HG02943 (cell line): Measurements from ENCODE around the gene CYP20A1.
A peak's percentile ranks its signal among the peaks of the same experiment; 100 is the strongest.
"Not testable (repeated sequence)": the region's sequence is repeated elsewhere in the genome, so short reads cannot be mapped to it uniquely, and the experiment has no call there.

Experiments used
- ATAC-seq: cut with Tn5 transposase; IDR thresholded peaks from one replicate; pipeline ENCODE4 v1.9.1; 2021; ENCODE audit warnings: mild to moderate bottlenecking, low read depth, moderate library complexity; ENCODE audit not compliant: unreplicated experiment

Gene CYP20A1

DNA sequence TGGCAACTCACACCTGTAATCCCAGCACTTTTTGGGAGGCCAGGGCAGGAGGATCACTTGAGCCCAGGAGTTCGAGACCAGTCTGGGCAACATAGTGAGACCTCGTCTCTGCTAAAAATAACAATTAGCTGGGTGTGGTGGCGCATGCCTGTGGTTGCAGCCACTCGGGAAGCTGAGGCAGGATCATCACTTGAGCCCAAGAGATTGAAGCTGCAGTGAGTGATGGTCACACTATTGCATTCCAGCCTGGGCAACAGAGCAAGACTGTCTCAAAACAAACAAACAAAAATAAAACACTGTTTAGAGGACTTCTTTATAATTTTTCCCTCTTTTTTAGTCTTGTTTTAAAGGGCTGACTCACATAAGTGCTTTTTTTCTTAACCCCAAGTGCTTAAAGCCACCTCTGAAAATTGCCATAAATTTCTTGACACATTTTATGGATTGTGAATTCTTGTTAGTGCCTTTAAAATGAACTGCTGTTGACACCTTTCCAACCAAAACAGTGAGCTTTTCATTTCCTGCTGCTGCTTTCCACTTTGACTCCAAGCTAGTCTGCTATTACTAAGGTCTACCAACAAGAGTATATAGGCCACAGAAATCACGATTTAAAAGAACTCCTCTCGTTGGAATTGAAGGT, 41.7 kb downstream of the CYP20A1 start:
- no peak for ATAC-seq

DNA sequence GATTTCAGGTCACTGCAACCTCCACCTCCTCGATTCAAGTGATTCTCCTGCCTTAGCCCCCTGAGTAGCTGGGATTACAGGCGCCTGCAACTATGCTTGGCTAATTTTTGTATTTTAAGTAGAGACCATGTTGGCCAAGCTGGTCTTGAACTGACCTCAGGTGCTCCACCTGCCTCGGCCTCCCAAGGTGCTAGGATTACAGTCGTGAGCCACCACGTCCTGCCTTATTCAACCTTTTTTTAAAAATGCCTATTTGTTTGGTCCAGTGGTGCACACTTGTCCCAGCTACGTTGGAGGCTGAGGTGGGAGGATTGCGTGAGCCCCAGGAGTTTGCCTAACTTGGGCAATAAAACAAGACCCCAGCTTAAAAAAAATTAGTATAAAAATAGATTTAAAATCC, 43.3 kb downstream of the CYP20A1 start:
- ATAC-seq = no peak

DNA sequence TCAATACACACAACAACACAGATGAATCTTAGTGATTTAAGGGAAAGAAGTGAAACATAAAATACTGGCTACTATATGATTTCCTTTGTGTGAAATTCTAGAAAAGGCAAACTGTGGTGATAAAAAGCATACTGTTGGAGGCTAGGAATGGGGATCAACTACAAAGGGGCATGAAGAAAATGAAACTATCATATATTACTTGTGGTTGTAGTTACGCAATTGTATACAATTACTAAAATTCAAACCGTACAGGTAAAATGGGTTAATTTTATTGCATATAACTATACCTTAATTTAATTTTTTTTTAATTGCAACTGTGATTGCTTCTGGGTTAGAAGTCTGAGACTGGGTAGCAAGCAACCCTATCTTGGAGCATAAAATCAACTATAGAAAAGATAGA, 47.7 kb downstream of the CYP20A1 start:
- ATAC-seq = no peak

DNA sequence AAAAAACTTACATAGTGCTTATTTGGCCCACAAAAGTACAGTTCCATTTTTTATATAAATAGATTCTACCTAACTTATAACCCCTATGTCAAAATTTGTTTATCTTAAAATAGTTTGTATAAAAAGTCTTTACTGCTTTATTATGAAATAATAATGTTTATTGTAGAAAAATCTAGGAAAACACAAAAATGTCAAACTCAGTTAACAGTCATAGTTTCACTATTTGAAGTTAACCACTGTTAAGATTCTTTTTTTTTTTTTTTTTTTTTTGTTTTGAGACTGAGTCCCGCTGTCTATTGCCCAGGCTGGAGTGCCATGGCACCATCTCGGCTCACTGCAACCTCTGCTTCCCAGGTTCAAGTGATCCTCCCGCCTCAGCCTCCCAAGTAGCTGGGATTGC, 62.8 kb downstream of the CYP20A1 start:
- ATAC-seq = no peak

DNA sequence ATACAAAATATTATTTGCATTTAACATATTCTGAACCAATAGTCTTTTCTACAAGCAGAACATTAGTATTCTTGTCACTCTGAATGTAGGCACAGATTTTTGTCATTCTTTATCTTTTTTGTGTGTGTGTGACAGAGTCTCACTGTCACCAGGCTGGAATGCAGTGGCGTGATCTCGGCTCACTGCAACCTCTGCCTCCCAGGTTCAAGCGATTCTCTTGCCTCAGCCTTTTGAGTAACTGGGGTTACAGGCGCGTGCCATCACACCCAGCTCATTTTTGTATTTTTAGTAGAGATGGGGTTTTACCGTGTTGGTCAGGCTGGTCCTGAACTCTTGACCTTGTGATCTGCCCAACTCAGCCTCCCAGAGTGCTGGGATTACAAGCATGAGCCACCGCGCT, 63.8 kb downstream of the CYP20A1 start:
- ATAC-seq = not testable (repeated sequence)

DNA sequence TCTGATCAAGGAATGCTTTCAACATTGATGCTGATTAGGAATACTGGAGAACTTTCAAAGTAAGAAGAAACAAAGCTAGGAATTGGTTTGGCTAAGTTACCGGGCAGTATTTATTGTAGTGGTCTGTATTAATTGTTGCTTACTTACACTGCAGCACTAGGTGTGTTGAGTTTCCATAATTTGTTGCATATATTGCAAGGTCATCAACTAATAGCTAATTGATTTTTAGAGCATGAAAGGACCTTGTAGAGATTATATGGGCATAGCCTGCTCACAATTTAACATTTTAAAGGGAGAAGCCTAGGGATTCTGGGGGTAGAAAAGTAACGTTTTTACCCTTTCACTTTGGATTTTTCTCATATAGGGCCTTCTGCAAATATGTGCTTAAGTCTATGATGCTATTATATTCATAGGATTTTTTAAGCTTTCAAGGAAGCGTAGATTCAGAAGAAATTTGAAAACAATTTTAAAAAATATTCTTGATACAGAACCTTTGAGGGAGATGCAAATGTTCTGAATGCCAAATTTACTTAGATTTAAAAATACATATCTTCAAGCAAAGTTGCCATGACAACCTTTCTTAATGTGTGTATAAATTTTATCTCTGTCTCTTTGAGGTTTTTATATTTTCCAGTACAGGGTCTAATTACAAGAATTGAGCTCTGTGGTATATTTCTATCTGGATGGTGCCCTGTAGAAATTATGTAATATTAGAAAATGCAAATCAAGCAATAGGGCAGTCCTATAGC, 72.0 kb downstream of the CYP20A1 start:
- ATAC-seq = no peak

DNA sequence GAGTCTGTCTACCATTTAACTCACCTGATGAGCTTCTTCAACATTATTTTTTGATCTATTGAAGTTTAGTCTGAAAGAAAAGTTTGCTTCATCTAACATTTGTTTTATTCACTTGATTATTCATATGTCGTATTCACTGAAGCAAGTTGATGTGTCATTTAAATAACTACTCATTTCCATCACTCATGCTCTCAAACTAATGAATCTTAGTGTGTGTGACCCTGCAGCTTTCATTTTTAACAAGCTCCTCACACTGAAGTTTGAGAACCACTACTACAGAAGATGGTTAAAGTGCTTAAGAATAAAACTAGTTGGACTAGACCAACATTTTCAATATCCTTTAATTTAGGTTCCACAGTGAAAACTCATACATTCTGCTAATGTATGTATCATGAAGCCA, 87.5 kb downstream of the CYP20A1 start:
- ATAC-seq = no peak

DNA sequence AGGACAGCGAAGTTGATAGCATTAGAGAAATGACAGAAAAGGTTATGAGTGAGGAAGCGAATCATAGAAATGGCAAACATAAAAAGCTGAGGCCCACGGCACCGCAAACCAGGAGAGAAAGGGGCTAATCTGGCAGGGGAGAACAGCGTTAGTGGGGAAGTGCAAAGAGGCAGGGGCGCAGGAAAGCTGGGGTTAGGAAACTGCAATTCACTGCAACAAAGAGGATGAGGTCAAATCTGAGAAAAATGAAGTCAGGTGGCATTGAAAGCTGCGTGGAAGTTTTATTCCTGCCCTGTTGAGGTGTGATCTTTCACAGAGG, 88.7 kb downstream of the CYP20A1 start:
- peak; percentile 9 for ATAC-seq

DNA sequence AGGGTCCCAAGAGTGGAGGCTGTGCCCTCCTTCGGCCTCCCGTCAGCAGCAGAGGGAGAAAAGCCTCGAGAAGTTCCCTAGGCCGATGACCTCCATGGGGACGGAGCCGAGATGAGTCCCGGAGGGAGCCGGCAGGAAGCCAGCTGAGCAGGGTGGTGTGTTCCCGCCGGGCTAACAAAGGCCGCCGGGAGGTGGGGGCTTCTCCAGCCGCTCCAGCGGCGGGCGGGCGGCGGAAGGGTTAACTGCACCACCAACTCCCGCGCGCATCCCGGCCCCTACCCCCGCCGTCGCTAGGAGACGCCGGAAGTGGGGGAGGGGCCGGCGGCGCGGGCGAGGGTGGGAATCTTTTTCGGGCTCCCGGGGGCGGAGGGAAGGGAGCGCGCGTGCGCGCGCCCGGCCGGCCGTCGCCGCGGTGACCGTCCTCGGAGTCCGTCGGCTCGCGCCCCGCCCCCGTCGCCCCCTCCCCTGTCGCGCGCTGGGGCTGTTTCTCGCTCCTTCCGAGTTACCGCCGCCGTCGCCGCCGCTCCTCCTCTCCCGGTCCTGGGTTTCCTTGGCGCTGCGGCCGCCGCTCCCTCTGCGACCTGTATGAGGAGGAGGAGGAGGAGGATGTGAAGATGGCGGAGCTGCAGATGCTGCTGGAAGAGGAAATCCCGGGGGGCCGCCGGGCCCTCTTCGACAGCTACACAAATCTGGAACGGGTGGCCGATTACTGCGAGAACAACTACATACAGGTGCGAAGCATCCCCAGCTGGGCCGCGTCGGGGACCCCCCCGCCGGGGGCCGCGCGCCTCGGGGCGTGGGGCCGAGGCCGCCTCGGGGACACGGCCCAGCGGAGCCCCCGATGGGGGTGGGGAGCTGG, 89.3 kb downstream of the CYP20A1 start, which contains the start of gene ABI2:
TSS of gene ABI2 (plus strand) at position 494 of the 859 bp plus-strand sequence. CDS start at position 615, 121 bp downstream.
- peak; percentile 61 for ATAC-seq

DNA sequence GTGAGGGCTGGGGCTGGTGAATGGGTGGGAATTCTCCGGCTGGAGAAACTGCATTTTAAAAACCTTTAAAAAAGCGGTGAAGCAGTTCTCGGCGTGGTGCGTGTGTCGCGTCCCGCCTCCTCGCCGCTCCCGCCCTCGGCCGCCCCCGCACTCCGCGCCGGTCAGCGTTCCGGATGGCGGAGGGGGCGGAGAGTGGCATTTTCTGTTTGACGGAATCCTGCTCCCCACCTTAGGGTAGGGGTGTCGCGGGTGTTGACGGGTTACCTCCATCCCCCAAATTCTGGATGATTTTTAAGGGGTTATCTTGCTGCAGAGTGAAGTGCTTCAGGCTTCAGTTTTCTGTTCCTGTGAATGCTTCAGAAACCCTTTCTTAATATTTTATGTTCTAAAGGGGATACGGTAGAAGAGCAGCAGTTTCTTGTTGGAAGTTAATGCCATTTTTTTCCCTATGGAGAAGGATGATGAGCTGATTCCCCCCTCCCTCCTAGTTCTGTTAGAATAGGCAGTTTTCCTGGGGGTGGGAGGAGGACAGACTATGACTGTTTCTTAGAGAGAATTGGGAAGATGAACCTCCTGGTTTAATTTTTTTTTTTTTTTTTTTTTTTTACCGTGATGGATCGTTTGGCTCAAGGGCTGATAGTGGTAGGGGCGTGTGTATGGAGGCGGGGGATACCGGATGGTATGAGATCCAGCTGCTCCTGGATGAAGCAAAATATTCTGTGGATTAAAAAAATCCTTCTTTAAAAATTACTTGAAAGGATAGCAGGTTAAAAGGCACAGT, 90.1 kb downstream of the CYP20A1 start:
- peak; percentile 48 for ATAC-seq

DNA sequence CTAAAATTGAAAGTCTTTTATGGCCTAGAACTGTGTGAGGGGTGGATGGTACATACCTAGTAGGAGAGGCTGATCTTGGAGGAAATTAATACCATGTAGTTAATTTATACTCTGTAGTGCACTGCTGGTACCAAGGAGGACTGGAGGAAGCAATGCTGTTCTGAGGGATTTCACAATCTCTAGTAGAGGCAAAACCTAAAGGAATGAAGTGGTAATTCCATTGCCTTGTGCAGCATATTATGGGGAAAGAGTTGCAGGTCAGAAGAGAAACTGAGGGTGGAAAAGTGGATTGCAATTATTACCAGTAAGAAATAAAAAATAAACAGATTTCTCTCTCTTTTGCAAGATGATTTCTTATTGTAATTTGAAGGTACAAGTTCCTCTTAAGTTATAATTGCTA, 91.6 kb downstream of the CYP20A1 start:
- no peak for ATAC-seq

DNA sequence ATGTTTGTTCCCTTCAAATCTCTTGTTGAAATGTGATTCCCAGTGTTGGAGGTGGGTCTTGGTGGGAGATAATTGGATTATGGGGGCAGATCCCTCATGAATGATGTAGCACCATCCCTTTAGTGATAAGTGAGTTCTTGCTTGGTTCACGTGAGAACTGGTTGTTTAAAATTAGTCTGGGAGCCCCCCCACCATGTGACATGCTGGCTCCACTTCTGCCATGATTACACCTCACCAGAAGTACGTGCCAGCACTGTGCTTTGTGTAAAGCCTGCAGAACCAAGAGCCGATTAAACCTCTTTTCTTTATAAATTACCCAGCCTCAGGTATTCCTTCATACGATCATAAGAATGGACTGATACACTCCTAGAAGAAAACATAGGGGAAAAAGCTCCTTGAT, 99.5 kb downstream of the CYP20A1 start:
- ATAC-seq = no peak

DNA sequence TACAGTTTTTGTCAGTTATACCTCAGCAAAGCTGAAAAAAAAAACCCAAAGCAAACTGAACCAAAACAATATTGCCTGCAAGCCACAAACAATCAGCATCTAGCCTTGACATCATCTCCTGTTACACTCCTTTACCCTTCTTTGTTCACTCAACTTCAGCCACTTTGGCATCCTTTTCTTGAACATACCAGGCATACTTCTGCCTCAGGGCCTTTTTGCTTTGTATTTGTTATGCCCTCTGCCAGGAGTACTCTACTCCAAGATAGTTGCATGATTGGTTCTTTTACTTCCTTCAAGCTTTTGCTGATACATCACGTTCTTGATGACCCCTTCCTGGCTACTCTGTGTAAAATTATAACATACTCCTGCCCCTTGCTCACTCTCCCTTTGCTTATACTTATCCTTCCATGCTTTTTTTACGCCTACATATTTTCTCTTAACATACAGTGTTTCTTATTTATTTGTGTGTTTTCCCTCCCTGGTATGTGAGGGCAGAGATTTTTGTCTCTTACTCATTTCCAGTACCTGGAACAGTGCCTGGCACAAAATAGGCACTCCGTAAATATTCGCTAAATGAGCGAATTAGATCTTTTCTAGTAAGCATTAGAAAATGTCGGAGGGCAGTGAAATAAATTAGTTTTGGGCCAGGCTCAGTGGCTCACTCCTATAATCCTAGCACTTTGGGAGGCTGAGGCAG, 102.1 kb downstream of the CYP20A1 start:
- ATAC-seq = no peak

DNA sequence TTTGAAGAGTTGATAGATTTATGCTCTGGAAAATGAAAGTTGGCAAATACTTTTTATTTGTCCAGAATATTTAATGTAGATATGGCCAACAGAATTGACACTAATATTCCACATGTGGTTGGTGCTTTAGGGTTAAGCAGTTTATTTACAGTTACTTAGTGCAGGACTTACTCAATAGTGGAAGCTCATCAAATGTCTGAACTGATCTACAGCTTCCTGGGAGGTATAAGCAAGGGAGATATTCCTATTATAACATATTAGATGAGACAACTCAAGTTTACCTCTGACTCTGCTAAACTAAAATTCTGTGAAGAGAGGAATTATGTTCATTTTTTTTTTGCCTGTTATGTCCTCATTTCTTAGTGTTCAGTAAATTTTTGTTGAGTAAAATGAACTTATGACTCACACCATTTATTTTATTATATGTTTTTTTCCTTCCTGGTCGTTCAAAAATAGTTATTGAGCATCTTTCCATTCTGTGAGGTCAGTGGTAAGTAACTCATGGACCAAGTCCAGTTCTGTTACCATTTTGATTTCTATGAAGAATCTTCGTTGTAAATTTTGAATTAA, 103.0 kb downstream of the CYP20A1 start:
- ATAC-seq = no peak

DNA sequence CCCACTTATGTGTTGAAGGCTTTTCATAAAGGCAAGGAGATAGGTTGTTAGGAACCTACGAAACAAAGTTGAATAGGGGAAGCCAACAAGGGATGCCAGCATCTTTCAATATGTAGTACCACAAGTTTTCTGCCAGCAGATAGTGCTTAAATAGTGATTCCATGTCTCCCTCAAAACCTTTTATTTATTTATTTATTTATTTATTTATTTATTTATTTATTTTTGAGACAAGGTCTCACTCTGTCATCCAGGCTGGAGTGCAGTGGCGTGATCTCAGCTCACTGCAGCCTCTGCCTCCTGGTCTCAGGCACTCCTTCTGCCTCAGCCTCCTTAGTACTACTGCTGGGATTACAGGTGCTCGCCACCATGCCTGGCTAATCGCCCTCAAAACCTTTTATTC, 103.6 kb downstream of the CYP20A1 start:
- ATAC-seq = not testable (repeated sequence)

DNA sequence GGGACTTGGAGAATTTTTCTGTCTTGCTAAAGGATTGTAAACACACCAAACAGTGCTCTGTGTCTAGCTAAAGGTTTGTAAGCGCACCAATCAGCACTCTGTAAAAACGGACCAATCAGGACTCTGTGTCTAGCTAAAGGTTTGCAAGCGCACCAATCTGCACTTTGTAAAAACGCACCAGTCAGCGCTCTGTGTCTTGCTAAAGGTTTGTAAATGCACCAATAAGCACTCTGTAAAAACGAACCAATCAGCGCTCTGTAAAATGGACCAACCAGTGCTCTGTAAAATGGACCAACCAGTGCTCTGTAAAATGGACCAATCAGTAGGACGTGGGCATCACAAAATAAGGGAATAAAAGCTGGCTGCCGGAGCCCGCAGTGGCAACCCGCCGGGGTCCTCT, 105.8 kb downstream of the CYP20A1 start:
- ATAC-seq = no peak

DNA sequence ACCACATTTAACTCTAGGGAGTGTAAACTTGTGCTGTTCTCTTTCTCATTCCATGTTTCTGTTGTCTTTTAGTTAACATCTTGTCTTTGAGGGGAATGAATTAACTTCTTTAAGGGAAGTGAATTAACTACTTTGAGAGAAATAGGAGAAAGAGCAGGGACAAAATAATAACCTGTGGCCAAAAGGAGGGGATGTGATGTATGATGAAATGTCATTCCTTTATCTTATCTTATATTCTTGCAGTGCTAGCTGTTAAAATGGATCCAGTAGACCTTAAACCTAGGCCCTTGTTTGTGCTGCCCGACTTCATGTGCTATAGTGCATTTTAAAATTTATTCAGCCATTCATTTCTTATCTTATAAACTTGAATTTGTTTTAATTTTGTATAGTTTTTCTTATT, 107.8 kb downstream of the CYP20A1 start:
- no peak for ATAC-seq

DNA sequence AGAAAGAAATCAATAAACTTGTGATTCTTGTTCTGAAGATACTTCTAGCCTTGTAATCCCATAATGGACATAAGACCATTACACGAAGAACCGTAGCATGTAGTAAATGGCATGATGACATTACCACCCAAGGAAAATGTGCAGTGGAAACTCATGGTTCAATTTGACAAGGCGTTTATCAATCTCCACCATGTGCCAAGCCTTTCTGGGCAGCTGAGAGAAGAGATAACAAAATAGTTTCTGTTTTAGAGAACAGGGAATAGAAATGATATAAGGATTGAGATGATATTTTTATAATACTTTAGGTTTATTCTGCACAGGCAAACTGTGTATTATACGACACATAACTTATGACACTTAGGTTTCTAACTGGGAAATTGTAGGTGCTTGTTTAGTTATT, 108.6 kb downstream of the CYP20A1 start:
- ATAC-seq = no peak

DNA sequence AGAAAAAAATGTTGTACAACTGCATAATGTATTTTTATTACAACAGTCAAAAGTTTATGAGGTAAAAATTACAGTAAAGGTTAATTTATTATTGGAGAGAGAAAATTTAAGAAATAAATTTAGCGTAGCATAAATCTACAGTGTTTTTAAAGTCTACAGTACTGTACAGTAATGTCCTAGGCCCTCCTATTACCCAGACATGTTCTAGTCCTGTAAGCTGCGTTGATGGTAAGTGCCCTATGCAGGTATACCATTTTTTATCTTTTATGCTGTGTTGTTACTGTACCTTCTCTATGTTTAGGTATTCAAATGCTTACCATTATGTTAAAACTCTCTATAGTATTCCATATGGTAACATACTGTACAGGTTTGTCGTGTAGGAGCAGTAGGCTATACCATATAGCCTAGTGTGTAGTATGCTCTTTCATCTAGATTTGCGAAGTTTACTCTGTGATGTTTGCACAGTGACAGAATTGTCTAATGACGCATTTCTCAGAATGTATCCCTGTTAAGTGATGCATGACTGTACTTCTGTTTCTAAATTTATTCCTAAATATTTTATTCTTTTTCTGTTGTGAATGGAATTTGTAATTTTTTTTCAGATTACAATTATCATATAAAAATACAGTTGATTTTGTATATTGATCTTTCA, 113.9 kb downstream of the CYP20A1 start:
- no peak for ATAC-seq
